Calu3 (cell line): ENCODE results near the gene PLA2G6. TPM values are rescaled to one million over a fixed set of nuclear protein-coding genes. Genes with fewer than 3 reads are reported as not detected.

ENCODE experiments used
- BruUV-seq: library from RNA; stranded (reverse); fragments of 400-500 nt; replicated peaks from 2 replicates; lab custom pipeline; 2021; lab: Mats Ljungman, UMichigan
- CTCF ChIA-PET: fragments of 300-600 bp; sonication (Branson Sonifier 250); formaldehyde crosslinking; loops from one replicate; lab custom pipeline; 2022; ENCODE audit warnings: antibody characterized with exemption; lab: Charles Lee
- DNase-seq: peaks from one replicate; pipeline ENCODE4 v3.0.0; 2022
- H3K27ac Mint-ChIP-seq: one replicate; pipeline ENCODE4 v1.8.0; 2022; ENCODE audit warnings: mixed read lengths; ENCODE audit not compliant: unreplicated experiment
- H3K27me3 Mint-ChIP-seq: one replicate; pipeline ENCODE4 v1.8.0; 2022; ENCODE audit warnings: mixed read lengths; ENCODE audit not compliant: unreplicated experiment
- H3K36me3 Mint-ChIP-seq: one replicate; pipeline ENCODE4 v1.8.0; 2022; ENCODE audit warnings: mild to moderate bottlenecking, moderate library complexity, mixed read lengths; ENCODE audit not compliant: insufficient read depth, unreplicated experiment
- H3K4me1 Mint-ChIP-seq: one replicate; pipeline ENCODE4 v1.8.0; 2022; ENCODE audit warnings: mild to moderate bottlenecking, low read depth, mixed read lengths; ENCODE audit not compliant: unreplicated experiment
- H3K4me3 Mint-ChIP-seq: one replicate; pipeline ENCODE4 v1.8.0; 2022; ENCODE audit warnings: mild to moderate bottlenecking, low read depth, moderate library complexity, mixed read lengths; ENCODE audit not compliant: unreplicated experiment
- H3K9me3 Mint-ChIP-seq: one replicate; pipeline ENCODE4 v1.8.0; 2022; ENCODE audit warnings: low read depth, mixed read lengths; ENCODE audit not compliant: unreplicated experiment
- CTCF ChIP-seq: fragments of 200-600 bp; IDR thresholded peaks from one replicate; pipeline ENCODE4 v1.8.0; 2022; ENCODE audit warnings: antibody characterized with exemption; ENCODE audit not compliant: unreplicated experiment
- intact Hi-C: fragments of 100-400 bp; cut with micrococcal nuclease; formaldehyde crosslinking; loops from one replicate; pipeline ENCODE4 v1.10.0; 2022; ENCODE audit not compliant: unreplicated experiment
- total RNA-seq: library from RNA; stranded (reverse); gene quantifications from 2 replicates; pipeline ENCODE4 v1.2.3, GENCODE V29; 2022

Gene PLA2G6
- total RNA-seq, 1 experiment from 2014 or later = 43.5 TPM

GRCh38 chr22:38204784-38205183 lies 23.2 kb upstream of the PLA2G6 start:
- Mint-ChIP-seq H3K36me3 (peaks cover 87% of the 10 kb centered on the region), H3K27me3 (no peaks in the 10 kb centered on the region), H3K4me3 (peak overlapping the region; percentile 78), H3K9me3 (no peaks in the 10 kb centered on the region), H3K27ac (peak overlapping the region; percentile 82), H3K4me1 (peaks cover 39% of the 10 kb centered on the region)
- intact Hi-C loops = no loop called here
- no peak for DNase-seq
- CTCF ChIA-PET = interaction anchor here (1.7 kb wide), 1 partner anchor 34 kb away, joined by 4 read pairs; no protein-coding TSS in a partner anchor
- no peak for TF ChIP-seq CTCF
- BruUV-seq = no TSS peak

DNA sequence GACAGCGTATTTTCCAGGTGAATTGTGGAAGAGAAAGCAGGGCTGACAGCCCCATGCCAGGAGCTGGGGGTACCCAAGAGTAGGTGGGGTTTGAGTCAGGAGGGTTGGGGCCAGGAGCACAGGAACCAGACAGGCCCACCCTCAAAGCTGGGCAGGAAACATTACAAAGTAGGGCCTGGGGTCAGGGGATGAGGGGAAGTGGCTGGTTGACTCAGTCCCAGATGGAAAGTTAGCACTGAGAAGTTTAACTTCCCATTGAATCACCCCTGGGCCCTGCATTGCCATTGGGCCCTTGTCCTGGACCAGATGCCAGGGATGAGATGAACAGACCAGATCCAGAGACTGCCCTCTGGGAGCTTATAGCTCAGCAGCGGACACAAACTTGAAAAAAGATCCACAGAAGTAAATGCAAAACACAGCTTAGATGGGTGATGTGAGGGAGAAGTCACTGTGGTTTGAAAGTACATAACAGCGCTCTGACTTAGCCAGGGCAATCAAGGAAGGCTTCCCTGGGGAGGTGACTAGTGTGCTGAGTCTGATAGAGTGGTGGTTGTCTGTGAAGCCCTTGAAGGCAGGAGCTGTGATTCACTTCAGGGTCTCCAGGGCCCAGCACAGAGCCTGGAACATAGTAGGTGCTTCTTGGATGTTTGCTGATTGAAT lies 22.4 kb upstream of the PLA2G6 start:
- H3K27me3 Mint-ChIP-seq = no peaks in the 10 kb centered on the region
- H3K36me3 Mint-ChIP-seq = peaks cover 79% of the 10 kb centered on the region
- H3K27ac Mint-ChIP-seq = peak overlapping the region; percentile 82
- intact Hi-C loops = loop anchor here (1.0 kb wide), 1 partner anchor 35 kb away; no protein-coding TSS in a partner anchor
- no peaks in the 10 kb centered on the region for H3K9me3 Mint-ChIP-seq
- CTCF ChIA-PET = interaction anchor here (0.5 to 1.7 kb wide), 4 partner anchors 8 to 52 kb away, joined by 3 to 5 read pairs (median 4); no protein-coding TSS in a partner anchor
- H3K4me3 Mint-ChIP-seq = peak overlapping the region; percentile 78
- H3K4me1 Mint-ChIP-seq = peaks cover 39% of the 10 kb centered on the region
- no peak for TF ChIP-seq CTCF
- DNase-seq = no peak
- BruUV-seq = TSS peak; percentile 28

GRCh38 chr22:38203090-38203810 lies 21.6 kb upstream of the PLA2G6 start:
- H3K27me3 Mint-ChIP-seq = no peaks in the 10 kb centered on the region
- CTCF ChIA-PET = interaction anchor here (0.5 to 1.7 kb wide), 4 partner anchors 9 to 53 kb away, joined by 3 to 5 read pairs (median 4); no protein-coding TSS in a partner anchor
- intact Hi-C loops = loop anchor here (1.0 kb wide), 1 partner anchor 36 kb away; no protein-coding TSS in a partner anchor
- peaks cover 39% of the 10 kb centered on the region for H3K4me1 Mint-ChIP-seq
- TF ChIP-seq CTCF = no peak
- H3K36me3 Mint-ChIP-seq = peaks cover 71% of the 10 kb centered on the region
- H3K27ac Mint-ChIP-seq = peak overlapping the region; percentile 82
- H3K9me3 Mint-ChIP-seq = no peaks in the 10 kb centered on the region
- DNase-seq = peak; percentile 71
- H3K4me3 Mint-ChIP-seq = peak overlapping the region; percentile 78
- no TSS peak for BruUV-seq

- BruUV-seq = TSS peak; percentile 87
- Mint-ChIP-seq H3K36me3 (peaks cover 64% of the 10 kb centered on the region), H3K9me3 (no peaks in the 10 kb centered on the region), H3K27ac (peak overlapping the region; percentile 82), H3K4me1 (peaks cover 39% of the 10 kb centered on the region), H3K27me3 (no peaks in the 10 kb centered on the region), H3K4me3 (peak overlapping the region; percentile 78)
- intact Hi-C loops = loop anchor here (1.0 kb wide), 1 partner anchor 37 kb away; no protein-coding TSS in a partner anchor
- CTCF ChIA-PET = interaction anchor here (0.9 to 1.3 kb wide), 3 partner anchors 21 to 88 kb away, joined by 3 to 8 read pairs (median 4); partner anchors contain the start of gene PLA2G6
- DNase-seq = peak; percentile 80
- no peak for TF ChIP-seq CTCF
These were observed 20.9 kb upstream of the PLA2G6 start for GRCh38 chr22:38202437-38203089.
